WTC11 (cell line): ENCODE measurements around the gene BUD23.

Source experiments
- CBFB ChIP-seq: sonication (generic); formaldehyde crosslinking; IDR thresholded peaks from 2 replicates; pipeline ENCODE4 v1.8.1; 2022; ENCODE audit warnings: mild to moderate bottlenecking, low read depth, missing genetic modification reagents
- CREB1 ChIP-seq: sonication (generic); formaldehyde crosslinking; IDR thresholded peaks from 2 replicates; pipeline ENCODE4 v1.8.0; 2023; ENCODE audit warnings: mild to moderate bottlenecking, missing genetic modification reagents
- CTCF ChIP-seq: fragments of 200-600 bp; IDR thresholded peaks from 2 replicates; pipeline ENCODE4 v1.8.0; 2022; ENCODE audit warnings: antibody characterized with exemption
- FOXK1 ChIP-seq: sonication (generic); formaldehyde crosslinking; IDR thresholded peaks from 2 replicates; pipeline ENCODE4 v1.8.0; 2022; ENCODE audit warnings: mild to moderate bottlenecking, moderate library complexity, missing genetic modification reagents
- MAX ChIP-seq: sonication (generic); formaldehyde crosslinking; IDR thresholded peaks from 2 replicates; pipeline ENCODE4 v1.8.0; 2022; ENCODE audit warnings: mild to moderate bottlenecking, missing genetic modification reagents
- MXD4 ChIP-seq: fragments of 250-450 bp; sonication (Bioruptor Pico); IDR thresholded peaks from 2 replicates; pipeline ENCODE4 v1.8.0; 2021; ENCODE audit warnings: mild to moderate bottlenecking, moderate library complexity, borderline replicate concordance
- NFE2L1 ChIP-seq: sonication (generic); formaldehyde crosslinking; IDR thresholded peaks from 2 replicates; pipeline ENCODE4 v1.8.1; 2023; ENCODE audit warnings: missing genetic modification reagents
- NR1H2 ChIP-seq: sonication (generic); formaldehyde crosslinking; IDR thresholded peaks from 2 replicates; pipeline ENCODE4 v1.9.0; 2021; ENCODE audit warnings: mild to moderate bottlenecking, moderate library complexity, missing genetic modification reagents
- NR2C2 ChIP-seq: sonication (generic); formaldehyde crosslinking; IDR thresholded peaks from 2 replicates; pipeline ENCODE4 v1.8.0; 2022; ENCODE audit warnings: mild to moderate bottlenecking, missing genetic modification reagents
- SP1 ChIP-seq: sonication (generic); formaldehyde crosslinking; conservative IDR thresholded peaks from 2 replicates; pipeline ENCODE4 v1.8.1; 2022; ENCODE audit warnings: missing genetic modification reagents
- TCF7 ChIP-seq: sonication (generic); formaldehyde crosslinking; IDR thresholded peaks from 2 replicates; pipeline ENCODE4 v1.8.0; 2022; ENCODE audit warnings: mild to moderate bottlenecking, low read depth, missing genetic modification reagents, moderate library complexity
- USF1 ChIP-seq: sonication (generic); formaldehyde crosslinking; IDR thresholded peaks from 2 replicates; pipeline ENCODE4 v1.8.0; 2022; ENCODE audit warnings: mild to moderate bottlenecking, missing genetic modification reagents
- ZNF423 ChIP-seq: fragments of 250-450 bp; sonication (Bioruptor Pico); IDR thresholded peaks from 2 replicates; pipeline ENCODE4 v2.1.2; 2022; ENCODE audit warnings: mild to moderate bottlenecking, moderate library complexity
- ZNF425 ChIP-seq: fragments of 250-450 bp; sonication (Bioruptor Pico); conservative IDR thresholded peaks from 2 replicates; pipeline ENCODE4 v1.9.0; 2021; ENCODE audit warnings: mild to moderate bottlenecking

- TF ChIP-seq CTCF (no peak), TCF7 (no peak), MXD4 (CRISPR knock-in tag) (no peak), MAX (CRISPR knock-in tag) (no peak), USF1 (CRISPR knock-in tag) (no peak), CBFB (no peak), ZNF423 (CRISPR knock-in tag) (no peak), ZNF425 (CRISPR knock-in tag) (no peak), CREB1 (CRISPR knock-in tag) (no peak), SP1 (CRISPR knock-in tag) (no peak), FOXK1 (CRISPR knock-in tag) (no peak), NFE2L1 (CRISPR knock-in tag) (no peak), NR2C2 (CRISPR knock-in tag) (no peak), NR1H2 (no peak)
These were observed 36.3 kb upstream of the BUD23 start for GRCh38 chr7:73646785-73647724.
